GM23248 (cell line): Measurements from ENCODE around the gene ADAMTSL4.

Source experiments
- EZH2 ChIP-seq: fragments of 200-600 bp; sonication (generic); IDR thresholded peaks from 2 replicates; pipeline ENCODE4 v1.6.1; 2018; ENCODE audit warnings: antibody characterized with exemption, mild to moderate bottlenecking; ENCODE audit not compliant: insufficient read depth, poor library complexity, severe bottlenecking
- EZH2phosphoT487 ChIP-seq: fragments of 200-600 bp; sonication (generic); IDR thresholded peaks from 2 replicates; pipeline ENCODE4 v1.6.1; 2018; ENCODE audit warnings: antibody characterized with exemption, moderate library complexity, mild to moderate bottlenecking, low read depth; ENCODE audit not compliant: insufficient read depth

GRCh38 chr1:150563340-150564038 lies 14.3 kb downstream of the ADAMTSL4 start:
- TF ChIP-seq EZH2 (no peak), EZH2phosphoT487 (no peak)
